GM12878 (cell line): Measurements from ENCODE around the gene RASSF8.

Source experiments
- ASH2L ChIP-seq: fragments of 300-600, 200-600 bp; sonication (generic); IDR thresholded peaks from 2 replicates; pipeline ENCODE4 v1.6.1; 2017; ENCODE audit warnings: low read depth, mild to moderate bottlenecking, borderline replicate concordance
- CEBPB ChIP-seq, 2 experiments: fragments of 150-350 bp in 1 of 2; IDR thresholded peaks; 2 replicates each; pipeline ENCODE4 v1.6.1; 2012 to 2014; ENCODE audit warnings: low read depth in 2 of 2, low read length in 2 of 2, borderline replicate concordance in 1 of 2, inconsistent platforms in 1 of 2
- FOXK2 ChIP-seq: fragments of 450-650 bp; IDR thresholded peaks from 2 replicates; pipeline ENCODE4 v1.6.1; 2017; ENCODE audit warnings: mild to moderate bottlenecking, moderate library complexity
- NBN ChIP-seq: fragments of 450-650 bp; IDR thresholded peaks from 2 replicates; pipeline ENCODE4 v1.6.1; 2016
- POLR2AphosphoS2 ChIP-seq: IDR thresholded peaks from 2 replicates; pipeline ENCODE4 v1.6.1; 2011; ENCODE audit warnings: low read depth, mild to moderate bottlenecking, low read length, improper control_type of control experiment, moderate library complexity
- TF ChIP-seq, protein P1 (sequence below), 3 experiments: IDR thresholded peaks in 2 of 3; conservative IDR thresholded peaks in 1 of 3; 2 replicates each; pipeline ENCODE4 v1.5.1; 2011; ENCODE audit warnings: low read depth in 3 of 3, low read length in 3 of 3, mild to moderate bottlenecking in 3 of 3, control low read depth in 2 of 3, moderate library complexity in 2 of 3, inconsistent platforms in 1 of 3, mixed read lengths in 1 of 3; ENCODE audit not compliant: control insufficient read depth in 2 of 3, insufficient read depth in 1 of 3; ENCODE audit errors: extremely low read depth in 1 of 3
- TF ChIP-seq, protein P2 (sequence below): IDR thresholded peaks from 2 replicates; pipeline ENCODE4 v1.6.1; 2011; ENCODE audit warnings: low read depth, low read length, improper control_type of control experiment, borderline replicate concordance
- TF ChIP-seq, protein P3 (sequence below): IDR thresholded peaks from 2 replicates; pipeline ENCODE4 v1.6.1; 2012; ENCODE audit warnings: mild to moderate bottlenecking, low read depth, low read length
- TF ChIP-seq, protein P4 (sequence below): IDR thresholded peaks from 2 replicates; pipeline ENCODE4 v1.6.1; 2011; ENCODE audit warnings: low read depth, mild to moderate bottlenecking, low read length, moderate library complexity, borderline replicate concordance; ENCODE audit errors: extremely low read depth

DNA sequence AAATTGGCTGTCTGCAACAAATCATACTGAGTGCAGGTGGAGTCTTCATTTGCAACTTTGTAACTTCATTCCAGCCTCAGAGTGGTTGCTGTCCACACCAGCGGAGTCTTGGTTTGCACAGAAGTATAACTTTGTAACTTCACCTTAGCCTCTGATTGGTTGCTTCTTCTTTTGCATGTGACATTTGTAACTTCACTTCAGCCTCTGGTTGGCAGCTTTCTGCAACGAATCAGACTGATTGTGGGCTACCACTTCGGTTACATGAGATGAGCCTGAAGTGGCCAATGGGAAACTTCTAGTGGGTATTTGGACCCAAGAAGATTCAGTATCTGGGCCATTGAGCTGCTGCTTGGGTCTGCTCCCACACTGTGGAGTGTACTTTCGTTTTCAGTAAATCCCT lies 17.8 kb downstream of the RASSF8 start:
- TF ChIP-seq, protein P1, sequence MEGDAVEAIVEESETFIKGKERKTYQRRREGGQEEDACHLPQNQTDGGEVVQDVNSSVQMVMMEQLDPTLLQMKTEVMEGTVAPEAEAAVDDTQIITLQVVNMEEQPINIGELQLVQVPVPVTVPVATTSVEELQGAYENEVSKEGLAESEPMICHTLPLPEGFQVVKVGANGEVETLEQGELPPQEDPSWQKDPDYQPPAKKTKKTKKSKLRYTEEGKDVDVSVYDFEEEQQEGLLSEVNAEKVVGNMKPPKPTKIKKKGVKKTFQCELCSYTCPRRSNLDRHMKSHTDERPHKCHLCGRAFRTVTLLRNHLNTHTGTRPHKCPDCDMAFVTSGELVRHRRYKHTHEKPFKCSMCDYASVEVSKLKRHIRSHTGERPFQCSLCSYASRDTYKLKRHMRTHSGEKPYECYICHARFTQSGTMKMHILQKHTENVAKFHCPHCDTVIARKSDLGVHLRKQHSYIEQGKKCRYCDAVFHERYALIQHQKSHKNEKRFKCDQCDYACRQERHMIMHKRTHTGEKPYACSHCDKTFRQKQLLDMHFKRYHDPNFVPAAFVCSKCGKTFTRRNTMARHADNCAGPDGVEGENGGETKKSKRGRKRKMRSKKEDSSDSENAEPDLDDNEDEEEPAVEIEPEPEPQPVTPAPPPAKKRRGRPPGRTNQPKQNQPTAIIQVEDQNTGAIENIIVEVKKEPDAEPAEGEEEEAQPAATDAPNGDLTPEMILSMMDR (IDR thresholded peaks at IDR 0.05 in 2 of 3, conservative IDR thresholded peaks at IDR 0.05 in 1 of 3; ENCODE audit: control insufficient read depth in 2 of 3, extremely low read depth in 1 of 3, insufficient read depth in 1 of 3, low read depth in 3 of 3, low read length in 3 of 3): no peak
- TF ChIP-seq POLR2AphosphoS2 (no peak), NBN (no peak), CEBPB (IDR thresholded peaks at IDR 0.05; ENCODE audit: borderline replicate concordance in 1 of 2, low read depth in 2 of 2, low read length in 2 of 2) (no peak), FOXK2 (no peak), ASH2L (no peak)
- TF ChIP-seq, protein P2, sequence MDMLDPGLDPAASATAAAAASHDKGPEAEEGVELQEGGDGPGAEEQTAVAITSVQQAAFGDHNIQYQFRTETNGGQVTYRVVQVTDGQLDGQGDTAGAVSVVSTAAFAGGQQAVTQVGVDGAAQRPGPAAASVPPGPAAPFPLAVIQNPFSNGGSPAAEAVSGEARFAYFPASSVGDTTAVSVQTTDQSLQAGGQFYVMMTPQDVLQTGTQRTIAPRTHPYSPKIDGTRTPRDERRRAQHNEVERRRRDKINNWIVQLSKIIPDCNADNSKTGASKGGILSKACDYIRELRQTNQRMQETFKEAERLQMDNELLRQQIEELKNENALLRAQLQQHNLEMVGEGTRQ: no peak
- TF ChIP-seq, protein P3, sequence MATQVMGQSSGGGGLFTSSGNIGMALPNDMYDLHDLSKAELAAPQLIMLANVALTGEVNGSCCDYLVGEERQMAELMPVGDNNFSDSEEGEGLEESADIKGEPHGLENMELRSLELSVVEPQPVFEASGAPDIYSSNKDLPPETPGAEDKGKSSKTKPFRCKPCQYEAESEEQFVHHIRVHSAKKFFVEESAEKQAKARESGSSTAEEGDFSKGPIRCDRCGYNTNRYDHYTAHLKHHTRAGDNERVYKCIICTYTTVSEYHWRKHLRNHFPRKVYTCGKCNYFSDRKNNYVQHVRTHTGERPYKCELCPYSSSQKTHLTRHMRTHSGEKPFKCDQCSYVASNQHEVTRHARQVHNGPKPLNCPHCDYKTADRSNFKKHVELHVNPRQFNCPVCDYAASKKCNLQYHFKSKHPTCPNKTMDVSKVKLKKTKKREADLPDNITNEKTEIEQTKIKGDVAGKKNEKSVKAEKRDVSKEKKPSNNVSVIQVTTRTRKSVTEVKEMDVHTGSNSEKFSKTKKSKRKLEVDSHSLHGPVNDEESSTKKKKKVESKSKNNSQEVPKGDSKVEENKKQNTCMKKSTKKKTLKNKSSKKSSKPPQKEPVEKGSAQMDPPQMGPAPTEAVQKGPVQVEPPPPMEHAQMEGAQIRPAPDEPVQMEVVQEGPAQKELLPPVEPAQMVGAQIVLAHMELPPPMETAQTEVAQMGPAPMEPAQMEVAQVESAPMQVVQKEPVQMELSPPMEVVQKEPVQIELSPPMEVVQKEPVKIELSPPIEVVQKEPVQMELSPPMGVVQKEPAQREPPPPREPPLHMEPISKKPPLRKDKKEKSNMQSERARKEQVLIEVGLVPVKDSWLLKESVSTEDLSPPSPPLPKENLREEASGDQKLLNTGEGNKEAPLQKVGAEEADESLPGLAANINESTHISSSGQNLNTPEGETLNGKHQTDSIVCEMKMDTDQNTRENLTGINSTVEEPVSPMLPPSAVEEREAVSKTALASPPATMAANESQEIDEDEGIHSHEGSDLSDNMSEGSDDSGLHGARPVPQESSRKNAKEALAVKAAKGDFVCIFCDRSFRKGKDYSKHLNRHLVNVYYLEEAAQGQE: no peak
- TF ChIP-seq, protein P4, sequence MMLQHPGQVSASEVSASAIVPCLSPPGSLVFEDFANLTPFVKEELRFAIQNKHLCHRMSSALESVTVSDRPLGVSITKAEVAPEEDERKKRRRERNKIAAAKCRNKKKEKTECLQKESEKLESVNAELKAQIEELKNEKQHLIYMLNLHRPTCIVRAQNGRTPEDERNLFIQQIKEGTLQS: no peak
